NCI-H226 (cell line): ENCODE measurements around the gene PDZD4.

Experiments used
- DNase-seq: peaks from one replicate; pipeline ENCODE4 v3.0.0-alpha.2; 2015

The PDZD4 gene

DNA sequence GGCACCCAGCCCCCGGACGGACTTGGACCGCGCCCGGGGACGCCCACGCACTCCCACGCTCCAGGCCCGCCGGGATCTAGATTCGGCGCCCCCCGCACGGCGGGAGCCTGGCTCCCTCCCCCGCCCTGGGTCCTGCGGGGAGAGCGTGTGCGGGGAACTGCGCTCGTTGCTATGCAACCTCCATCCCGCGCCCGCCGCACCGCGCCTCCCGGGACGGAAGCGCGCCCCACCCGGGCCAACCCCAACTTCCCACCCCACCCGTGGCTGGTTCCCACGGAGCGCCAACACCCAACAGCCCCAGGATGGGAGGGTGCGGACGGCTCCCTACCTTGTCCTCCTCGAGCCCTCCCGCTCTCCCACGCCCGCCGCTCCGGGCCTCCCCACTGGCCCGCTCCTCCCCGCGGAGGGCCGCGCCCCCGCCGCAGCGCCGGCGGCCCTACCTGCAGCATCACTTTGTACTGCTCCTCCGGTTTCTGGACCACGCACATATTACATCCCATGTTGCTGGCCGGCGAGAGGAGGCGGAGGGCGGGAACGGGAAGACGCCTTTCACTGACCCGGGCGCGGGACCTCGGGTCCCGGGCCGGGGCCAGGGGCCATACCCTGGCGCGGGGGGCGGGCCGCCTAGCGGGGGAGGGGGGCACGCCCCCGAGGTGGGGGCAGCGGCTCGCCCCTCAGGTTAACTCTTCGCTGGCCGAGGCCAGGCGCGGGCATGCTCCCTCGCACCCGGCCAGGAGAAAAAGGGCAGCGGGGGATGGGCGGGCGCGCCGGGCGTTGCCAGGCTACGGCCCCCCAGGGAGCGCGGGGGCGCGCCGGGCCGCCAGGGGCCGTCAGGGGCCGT is at the start of gene PDZD4:
Gene PDZD4, minus strand, starts transcription at position 746 of the 841 bp plus-strand sequence. Its CDS starts 246 bp downstream, at position 500.
- no peak for DNase-seq

DNA sequence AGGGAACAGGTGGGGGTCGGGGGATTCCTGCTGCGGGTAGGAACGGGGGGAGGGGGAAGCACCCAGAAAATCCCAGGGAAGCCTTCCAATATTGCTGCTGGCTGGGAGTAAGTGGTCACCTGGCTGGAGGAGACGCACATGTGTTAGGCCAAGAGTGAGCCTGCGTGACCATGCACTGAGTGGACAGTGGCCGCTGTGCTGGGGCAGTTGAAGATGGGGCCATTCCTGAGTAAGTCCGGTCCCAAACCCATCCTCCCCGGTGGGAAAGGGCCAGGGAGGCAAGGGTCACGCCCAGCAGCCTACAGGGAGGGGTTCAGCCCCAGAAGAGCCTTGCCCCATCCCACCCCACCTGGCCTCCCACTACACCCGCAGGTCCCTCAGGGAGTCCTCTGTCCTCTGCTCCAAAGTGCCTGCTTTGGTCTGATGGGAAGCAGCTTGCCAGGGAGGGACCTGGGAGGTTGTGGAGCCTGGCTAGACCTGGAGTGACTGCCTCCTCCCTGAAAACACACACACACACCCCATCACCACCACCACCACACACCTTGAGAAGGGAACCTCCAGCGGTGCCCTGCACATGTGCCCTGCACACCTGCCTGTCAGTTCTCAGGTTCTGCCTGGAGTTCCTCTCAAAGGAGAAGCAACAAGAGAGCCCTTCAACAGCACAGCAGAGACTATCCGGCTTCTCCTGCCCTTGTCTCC is 49.5 kb upstream of the PDZD4 start:
- no peak for DNase-seq

GRCh38 chrX:153878969-153879653 is 48.8 kb upstream of the PDZD4 start:
- DNase-seq, result no peak

DNA sequence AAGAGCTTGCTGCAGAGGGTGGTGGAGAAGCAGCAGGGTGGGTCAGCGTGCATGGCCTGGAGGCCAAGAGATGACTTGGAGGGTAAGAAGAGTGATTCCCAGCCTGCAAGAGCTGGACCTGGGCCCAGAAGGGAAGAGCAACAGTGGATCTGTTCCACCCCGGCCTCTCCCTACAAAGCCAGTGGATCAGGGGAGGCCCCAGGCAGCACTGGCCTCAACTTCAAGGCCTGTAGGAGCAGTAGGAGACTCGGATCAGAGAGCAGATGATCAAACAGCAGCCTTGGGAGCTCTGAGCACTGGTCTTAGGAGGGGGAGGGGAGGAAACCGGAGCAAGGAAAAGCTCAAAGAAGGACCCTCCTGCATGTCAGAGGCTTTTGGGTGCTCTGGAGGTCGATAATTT is 48.0 kb upstream of the PDZD4 start:
- no peak for DNase-seq

DNA sequence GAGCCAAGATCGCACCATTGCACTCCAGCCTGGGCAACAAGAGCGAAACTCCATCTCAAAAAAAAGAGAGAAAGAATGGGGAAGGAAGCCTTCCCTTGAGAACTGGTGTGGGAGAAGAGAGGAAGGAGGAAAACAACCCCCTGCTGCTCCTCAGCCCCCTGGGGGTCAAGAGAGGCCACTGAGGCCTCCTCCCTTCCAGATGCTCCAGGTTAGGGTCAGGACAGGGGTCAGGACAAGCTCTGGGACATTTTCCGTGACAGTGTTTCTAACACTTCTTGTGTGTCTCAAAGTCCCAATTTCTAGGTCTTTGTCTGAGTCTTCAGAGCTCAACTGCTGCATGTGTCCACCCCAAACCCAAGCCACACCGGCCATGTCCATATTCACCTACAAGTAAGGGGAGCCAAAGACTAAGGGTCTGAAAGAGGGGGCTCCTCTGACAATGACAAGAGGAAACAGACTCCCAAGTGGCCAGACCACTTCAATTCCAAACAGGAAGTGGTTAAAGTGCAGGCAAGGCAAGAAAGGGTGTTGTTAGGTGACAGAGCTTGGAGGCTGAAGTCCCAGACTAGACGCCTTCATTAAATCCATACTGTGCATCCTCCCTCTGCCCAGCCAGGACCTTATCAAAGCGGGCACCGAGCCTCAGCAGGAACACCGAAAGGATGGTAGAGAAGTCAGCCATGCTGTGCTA is 47.4 kb upstream of the PDZD4 start:
- no peak for DNase-seq

DNA sequence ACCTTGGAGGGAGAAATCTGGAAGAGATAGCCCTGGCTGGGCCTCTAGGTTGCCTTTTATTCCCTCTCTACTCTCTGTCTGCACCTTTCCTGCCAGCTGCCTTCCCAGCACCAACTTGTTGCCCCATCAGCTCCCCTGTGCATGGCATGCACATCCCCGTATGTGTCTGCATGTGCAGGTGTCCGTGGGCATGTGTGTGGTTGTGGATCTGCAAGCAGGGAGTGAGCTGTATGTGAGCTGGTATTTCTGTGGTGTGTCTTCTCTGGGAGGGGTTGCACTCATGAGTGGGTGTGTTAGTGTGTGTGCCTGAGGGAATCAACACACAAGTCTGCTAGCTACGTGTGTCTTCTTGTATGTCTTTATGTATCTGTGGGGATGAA is 45.8 kb upstream of the PDZD4 start:
- no peak for DNase-seq

DNA sequence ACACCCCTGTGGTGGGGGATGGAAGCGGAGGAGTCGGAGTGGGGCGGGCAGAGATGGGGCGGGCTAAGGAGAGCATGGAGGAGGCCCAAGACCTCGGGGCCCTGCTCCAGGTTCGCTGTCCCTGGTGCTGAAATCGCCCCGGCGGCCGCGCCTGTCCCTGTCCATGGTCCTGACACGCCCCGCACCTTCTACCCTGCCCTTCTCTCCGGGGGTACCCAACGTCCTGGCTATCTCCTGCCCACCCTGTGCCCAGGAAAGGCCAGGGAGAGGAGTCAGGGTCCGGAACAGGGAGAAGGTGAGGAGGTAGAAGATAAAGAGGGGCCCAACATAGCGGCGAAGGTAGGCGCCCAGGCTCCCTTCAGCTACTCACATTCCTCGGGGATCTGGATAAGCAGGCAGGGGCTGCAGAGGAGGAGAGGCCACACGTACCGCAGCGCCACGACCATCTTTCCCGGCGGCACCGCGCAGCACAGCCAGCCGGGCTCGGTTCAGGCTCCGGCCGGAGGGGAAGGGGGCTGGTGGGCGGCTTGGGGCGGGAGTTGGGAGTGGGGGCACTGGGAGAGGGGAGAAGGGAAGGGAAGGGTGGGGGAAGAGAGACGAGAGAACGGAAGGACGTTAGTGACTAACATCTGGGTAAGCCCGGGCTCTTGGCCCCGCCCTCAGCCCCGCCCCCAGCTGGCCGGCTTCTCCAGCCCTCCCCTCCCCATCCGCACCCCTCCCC is 45.2 kb upstream of the PDZD4 start:
- DNase-seq, result peak; percentile 30

- DNase-seq, result no peak
These were observed 44.2 kb upstream of the PDZD4 start for GRCh38 chrX:153874366-153875125.

DNA sequence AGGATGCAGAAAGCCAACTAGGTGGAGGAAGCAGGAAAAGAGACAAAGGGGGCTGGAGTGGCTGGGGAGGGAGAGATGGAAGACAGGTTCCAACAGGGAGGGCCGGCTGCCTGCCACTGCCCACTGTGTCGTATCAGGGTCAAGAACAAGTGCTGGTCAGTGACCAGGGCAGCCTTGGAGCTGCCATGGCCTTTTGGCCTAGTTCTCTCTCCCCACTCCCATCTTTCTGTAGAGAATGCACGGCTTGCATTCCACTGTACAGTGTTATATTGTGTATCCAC is 43.7 kb upstream of the PDZD4 start:
- DNase-seq, result no peak

GRCh38 chrX:153873282-153874084 is 43.1 kb upstream of the PDZD4 start:
- DNase-seq, result no peak

DNA sequence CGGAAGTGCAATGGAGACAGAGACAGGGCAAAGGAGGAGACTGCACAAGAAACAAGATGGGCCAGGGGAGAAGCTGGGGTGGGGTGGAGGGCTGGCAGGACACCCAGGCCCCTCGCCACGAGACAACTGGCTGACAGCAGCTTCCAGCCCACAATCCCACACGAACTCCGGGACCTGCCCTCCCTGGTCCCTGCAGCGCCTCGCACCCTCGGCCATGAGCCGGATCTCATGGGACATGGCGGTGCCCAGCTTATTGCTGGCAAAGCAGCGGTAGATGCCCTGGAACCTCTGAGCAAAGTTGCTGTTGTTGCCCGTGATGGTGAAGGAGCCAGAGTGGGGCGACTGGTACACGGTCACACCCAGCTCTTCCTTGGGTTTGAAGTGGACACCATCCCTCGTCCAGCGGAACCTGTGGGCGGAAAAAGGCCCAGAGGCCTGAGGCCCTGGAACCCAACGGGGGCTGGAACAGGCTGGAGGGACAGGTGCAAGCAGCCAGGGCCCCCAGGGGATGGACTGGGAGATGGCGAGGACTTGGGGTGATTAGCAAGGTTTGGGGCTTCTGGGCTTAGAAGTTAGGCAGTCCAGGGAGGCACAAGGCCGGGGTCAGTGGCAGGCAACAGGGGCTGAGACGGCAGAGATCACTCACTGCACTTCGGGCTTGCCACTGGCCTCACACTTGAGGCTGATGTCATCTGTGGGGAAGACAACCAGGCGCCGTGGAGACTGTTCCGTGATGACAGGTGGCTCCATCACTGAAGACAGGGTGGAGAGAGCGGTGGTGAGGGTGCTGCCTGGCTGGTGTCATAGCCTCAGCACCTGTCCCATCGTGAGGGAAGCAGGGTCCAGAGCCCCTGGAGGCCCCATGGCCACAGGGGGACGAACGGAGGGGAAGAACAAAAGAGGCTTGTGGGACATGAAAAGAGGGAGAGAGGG is 41.9 kb upstream of the PDZD4 start:
- DNase-seq, result no peak

- no peak for DNase-seq
These were observed 41.1 kb upstream of the PDZD4 start for GRCh38 chrX:153871451-153871850.

- no peak for DNase-seq
These were observed 40.5 kb upstream of the PDZD4 start for GRCh38 chrX:153870791-153871360.

GRCh38 chrX:153870288-153870690 is 39.9 kb upstream of the PDZD4 start:
- no peak for DNase-seq

- no peak for DNase-seq
These were observed 39.3 kb upstream of the PDZD4 start for GRCh38 chrX:153869473-153870287.

- no peak for DNase-seq
These were observed 38.5 kb upstream of the PDZD4 start for GRCh38 chrX:153868576-153869472.

GRCh38 chrX:153867671-153868070 is 37.3 kb upstream of the PDZD4 start:
- DNase-seq, result no peak

GRCh38 chrX:153867139-153867538 is 36.8 kb upstream of the PDZD4 start:
- DNase-seq, result no peak
